A172 (cell line): Measurements from ENCODE around the gene SLC15A3. TPM values are rescaled to one million over a fixed set of nuclear protein-coding genes. Genes with fewer than 3 reads are reported as not detected.

Source experiments
- DNase-seq: peaks from one replicate; pipeline ENCODE4 v3.0.0-alpha.2; 2015; ENCODE audit warnings: low spot score
- total RNA-seq: library from RNA; depleted of rRNA; stranded (reverse); fragments of >200 nt; shearing (Covaris generic); gene quantifications from 2 replicates; pipeline ENCODE4 v1.2.3, GENCODE V29; 2014

Gene SLC15A3
- total RNA-seq, 1 experiment from 2014 or later, result 6.5 TPM

- DNase-seq, result no peak
Measured at GRCh38 chr11:60946601-60947264, 5.2 kb downstream of the SLC15A3 start.

- DNase-seq, result no peak
Measured at GRCh38 chr11:60945295-60945667, 6.7 kb downstream of the SLC15A3 start.

GRCh38 chr11:60944490-60945294 is 7.3 kb downstream of the SLC15A3 start:
- DNase-seq, result no peak

- no peak for DNase-seq
Measured at GRCh38 chr11:60942970-60943565, 8.9 kb downstream of the SLC15A3 start.

GRCh38 chr11:60942219-60942618 is 9.8 kb downstream of the SLC15A3 start:
- DNase-seq, result no peak

GRCh38 chr11:60941371-60942119 is 10.4 kb downstream of the SLC15A3 start:
- no peak for DNase-seq

- DNase-seq, result no peak
Measured at GRCh38 chr11:60939855-60940254, 12.1 kb downstream of the SLC15A3 start.

- no peak for DNase-seq
Measured at GRCh38 chr11:60939301-60939700, 12.7 kb downstream of the SLC15A3 start.

- DNase-seq, result no peak
Measured at GRCh38 chr11:60938500-60938899, 13.5 kb downstream of the SLC15A3 start.

- DNase-seq, result no peak
Measured at GRCh38 chr11:60937811-60938210, 14.2 kb downstream of the SLC15A3 start.

- DNase-seq, result no peak
Measured at GRCh38 chr11:60937144-60937527, 14.8 kb downstream of the SLC15A3 start.

- DNase-seq, result no peak
Measured at GRCh38 chr11:60936467-60937143, 15.4 kb downstream of the SLC15A3 start.

GRCh38 chr11:60935676-60936442 is 16.1 kb downstream of the SLC15A3 start:
- no peak for DNase-seq

GRCh38 chr11:60934790-60935605 is 17.0 kb downstream of the SLC15A3 start:
- DNase-seq, result no peak

- no peak for DNase-seq
Measured at GRCh38 chr11:60934124-60934789, 17.7 kb downstream of the SLC15A3 start.

- no peak for DNase-seq
Measured at GRCh38 chr11:60933416-60934123, 18.4 kb downstream of the SLC15A3 start.

GRCh38 chr11:60932605-60933356 is 19.2 kb downstream of the SLC15A3 start:
- DNase-seq, result no peak

- DNase-seq, result no peak
Measured at GRCh38 chr11:60931917-60932316, 20.1 kb downstream of the SLC15A3 start.
